ENCODE results near the gene SSNA1.
A peak's percentile ranks its signal among the peaks of the same experiment; 100 is the strongest.

SSNA1 gene

GRCh38 chr9:137152844-137153405 is 35.6 kb upstream of the SSNA1 start:
- DNase-seq: no peak

DNA sequence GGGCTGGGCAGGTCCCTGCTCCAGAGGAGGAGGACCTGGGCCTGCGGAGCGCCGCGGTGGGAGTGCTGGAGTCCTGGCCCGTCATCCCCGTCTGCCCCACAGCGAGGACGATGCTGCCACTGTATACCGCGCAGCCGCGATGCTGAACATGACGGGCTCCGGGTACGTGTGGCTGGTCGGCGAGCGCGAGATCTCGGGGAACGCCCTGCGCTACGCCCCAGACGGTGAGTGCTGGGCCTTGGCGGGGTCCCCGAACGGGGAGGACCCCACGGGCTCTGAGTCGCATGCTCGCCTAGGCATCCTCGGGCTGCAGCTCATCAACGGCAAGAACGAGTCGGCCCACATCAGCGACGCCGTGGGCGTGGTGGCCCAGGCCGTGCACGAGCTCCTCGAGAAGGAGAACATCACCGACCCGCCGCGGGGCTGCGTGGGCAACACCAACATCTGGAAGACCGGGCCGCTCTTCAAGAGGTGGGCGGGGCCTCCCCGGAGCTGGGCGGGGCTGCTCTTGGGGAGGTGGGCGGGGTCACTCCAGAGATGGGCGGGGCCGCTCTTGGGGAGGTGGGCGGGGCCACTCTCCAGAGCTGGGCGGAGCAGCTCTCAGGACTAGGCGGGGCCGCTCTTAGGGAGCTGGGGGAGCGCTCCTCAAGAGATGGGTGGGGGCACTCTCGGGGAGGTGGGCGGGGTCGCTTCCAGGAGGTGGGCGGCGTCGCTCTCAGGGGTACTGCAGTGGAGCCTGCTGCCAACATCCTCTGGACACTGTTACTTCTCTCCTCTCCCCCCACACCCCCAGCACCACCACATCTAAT is 31.7 kb upstream of the SSNA1 start:
- peak; percentile 16 for DNase-seq

DNA sequence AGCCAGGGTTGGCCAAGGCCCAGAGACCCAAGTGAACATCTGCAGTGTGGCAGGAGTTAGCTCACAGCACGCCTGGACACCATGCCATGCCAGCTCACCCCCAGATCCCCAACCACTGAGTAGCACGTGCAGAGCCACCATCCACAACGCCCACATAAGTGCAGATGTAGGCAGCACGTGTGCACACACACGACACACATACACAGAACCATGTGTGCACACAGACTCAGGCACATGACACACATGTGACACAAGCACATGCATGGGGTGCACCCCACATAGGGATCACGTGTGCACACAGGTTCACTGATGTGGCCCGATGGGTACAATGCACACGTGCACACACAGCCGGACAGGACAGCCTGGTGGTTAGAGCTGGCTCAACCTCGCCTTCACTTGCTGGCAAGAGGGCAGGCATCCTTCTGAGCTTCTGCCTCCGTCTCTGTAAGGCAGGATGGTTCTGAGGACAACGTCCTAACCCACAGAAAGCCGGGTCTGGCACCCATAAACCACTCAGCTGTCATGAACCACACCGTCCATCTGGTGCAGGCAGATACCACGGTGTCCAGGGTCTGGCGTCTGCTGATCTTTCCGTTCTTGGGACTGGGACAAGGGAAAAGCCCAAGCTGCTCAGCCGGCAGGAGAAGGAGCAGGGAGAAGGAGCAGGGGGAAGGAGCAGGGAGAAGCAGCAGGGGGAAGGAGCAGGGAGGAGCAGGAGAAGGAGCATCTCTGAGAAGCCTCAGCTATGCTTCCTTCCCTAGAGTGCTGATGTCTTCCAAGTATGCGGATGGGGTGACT is 30.7 kb upstream of the SSNA1 start:
- DNase-seq: no peak

GRCh38 chr9:137158625-137159024 is 29.9 kb upstream of the SSNA1 start:
- no peak for DNase-seq

GRCh38 chr9:137159105-137160053 is 29.1 kb upstream of the SSNA1 start:
- DNase-seq: no peak

GRCh38 chr9:137160054-137160425 is 28.4 kb upstream of the SSNA1 start:
- no peak for DNase-seq

- no peak for DNase-seq
These were observed 27.5 kb upstream of the SSNA1 start for GRCh38 chr9:137160716-137161557.

DNA sequence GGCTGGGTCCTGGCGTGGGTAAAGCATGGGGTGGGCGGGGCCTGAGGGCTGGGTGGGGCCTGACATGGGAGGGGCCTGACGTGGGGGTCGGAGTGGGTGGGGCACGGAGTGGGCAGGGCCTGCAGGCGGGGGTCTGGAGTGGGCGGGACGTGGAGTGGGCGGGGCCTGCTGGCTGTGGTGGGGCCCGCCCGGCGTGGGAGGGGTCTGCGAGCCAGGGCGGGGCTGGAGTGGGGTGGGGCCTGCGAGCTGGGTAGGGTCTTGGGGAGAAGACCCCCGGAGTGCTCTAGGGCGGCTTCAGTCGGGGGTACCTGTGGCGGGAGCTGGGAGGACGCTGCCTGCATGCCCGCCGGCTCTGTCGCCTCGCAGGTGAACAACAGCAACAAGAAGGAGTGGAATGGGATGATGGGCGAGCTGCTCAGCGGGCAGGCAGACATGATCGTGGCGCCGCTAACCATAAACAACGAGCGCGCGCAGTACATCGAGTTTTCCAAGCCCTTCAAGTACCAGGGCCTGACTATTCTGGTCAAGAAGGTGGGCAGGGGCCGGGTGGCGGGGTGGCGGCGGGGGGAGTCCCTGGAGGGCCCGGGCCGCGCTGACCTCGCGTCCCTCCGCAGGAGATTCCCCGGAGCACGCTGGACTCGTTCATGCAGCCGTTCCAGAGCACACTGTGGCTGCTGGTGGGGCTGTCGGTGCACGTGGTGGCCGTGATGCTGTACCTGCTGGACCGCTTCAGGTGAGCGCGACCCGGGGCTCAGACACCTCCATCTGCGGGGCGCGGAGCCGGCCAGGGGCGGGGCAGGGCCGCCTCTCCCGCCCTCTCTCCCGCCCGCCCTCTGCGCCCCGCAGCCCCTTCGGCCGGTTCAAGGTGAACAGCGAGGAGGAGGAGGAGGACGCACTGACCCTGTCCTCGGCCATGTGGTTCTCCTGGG is 26.7 kb upstream of the SSNA1 start:
- DNase-seq: no peak

DNA sequence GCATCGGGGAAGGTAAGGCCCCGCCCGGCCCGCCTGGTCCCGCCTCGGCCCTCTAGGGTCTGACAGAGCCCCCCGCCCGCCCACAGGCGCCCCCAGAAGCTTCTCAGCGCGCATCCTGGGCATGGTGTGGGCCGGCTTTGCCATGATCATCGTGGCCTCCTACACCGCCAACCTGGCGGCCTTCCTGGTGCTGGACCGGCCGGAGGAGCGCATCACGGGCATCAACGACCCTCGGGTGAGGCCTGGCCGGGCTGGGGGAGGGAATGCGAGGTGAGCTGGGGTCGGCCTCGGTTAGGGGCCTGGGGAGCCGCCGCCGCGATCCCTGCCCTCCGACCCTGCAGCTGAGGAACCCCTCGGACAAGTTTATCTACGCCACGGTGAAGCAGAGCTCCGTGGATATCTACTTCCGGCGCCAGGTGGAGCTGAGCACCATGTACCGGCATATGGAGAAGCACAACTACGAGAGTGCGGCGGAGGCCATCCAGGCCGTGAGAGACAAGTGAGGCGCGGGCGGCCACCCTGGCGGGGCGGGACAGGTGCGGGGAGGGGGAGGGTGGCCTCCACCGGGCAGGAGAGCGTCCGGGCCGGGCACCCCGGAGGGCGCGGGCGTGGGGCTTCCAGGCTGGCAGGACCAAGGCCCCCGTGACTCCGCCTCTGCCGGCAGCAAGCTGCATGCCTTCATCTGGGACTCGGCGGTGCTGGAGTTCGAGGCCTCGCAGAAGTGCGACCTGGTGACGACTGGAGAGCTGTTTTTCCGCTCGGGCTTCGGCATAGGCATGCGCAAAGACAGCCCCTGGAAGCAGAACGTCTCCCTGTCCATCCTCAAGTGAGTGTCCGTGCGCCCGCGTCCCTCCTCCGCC is 25.7 kb upstream of the SSNA1 start:
- no peak for DNase-seq

GRCh38 chr9:137163365-137163715 is 25.1 kb upstream of the SSNA1 start:
- DNase-seq: no peak

GRCh38 chr9:137163805-137164204 is 24.7 kb upstream of the SSNA1 start:
- no peak for DNase-seq

GRCh38 chr9:137164370-137165249 is 23.9 kb upstream of the SSNA1 start:
- DNase-seq: no peak

DNA sequence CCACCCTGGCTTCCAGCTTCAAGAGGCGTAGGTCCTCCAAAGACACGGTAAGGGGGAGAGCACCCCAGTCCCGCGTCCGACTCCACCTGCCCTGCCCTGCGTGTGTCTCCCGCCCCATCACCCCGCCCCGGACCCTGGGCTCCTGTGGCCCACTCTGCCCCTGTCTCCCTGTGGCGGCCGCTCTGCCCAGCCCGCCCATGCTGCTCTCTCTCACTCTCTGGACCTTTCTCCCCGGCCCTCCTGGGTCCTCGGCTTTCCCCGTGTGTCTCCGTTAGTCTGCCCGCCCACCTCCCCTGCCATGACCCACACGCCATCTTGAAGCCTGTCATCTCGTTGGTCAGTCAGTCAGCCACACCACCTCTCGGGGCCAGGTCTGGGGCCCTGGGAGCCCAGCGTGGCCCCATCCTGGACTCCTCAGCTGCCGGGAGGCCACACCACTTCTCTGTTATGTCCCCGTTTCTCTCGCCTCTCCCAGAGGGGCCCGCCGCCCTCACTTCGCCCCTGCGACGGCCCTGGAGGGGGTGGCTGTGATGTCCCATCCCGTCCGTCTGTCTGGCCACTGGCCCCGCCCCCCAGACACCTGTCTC is 23.1 kb upstream of the SSNA1 start:
- no peak for DNase-seq

DNA sequence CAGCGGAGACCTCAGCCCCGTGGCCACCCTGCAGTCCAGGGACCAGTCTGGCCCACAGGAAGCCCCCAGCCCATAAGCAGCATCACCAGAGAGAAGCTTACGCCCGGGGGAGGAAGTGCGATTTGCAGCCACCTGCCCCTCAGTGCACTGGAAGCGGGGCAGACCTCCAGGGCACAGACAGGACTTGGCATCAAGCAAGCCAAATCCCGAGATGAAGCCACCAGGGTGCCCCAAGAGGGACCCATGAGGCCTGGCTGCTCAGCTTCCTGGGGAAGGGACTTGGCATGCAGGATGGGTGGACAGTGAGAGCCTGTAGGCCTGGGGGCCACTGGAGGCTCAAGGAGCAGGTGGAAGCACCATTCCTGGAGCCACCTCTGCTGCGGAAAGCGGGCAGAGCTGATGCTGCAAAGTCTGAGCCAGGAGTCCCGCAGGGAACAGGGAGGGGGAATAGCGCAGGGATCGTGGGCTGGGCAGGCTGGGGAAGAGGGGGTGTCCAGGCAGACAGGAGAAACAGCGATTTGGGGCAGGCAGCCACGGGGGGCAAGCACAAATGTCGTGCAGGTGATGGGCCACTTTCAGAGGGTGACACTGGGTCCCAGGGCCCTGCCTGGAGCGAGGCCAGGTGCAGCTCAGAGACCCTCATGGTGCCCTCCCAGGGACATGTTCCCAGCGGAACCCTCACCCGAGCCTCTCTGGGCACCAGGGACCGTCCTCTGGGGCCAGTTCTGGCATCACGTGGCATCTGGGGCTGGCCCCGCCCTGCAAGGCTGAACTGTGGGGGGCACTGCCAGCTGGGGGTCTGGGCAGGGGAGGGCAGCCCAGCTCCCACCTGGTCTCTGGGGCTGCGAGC is 21.9 kb upstream of the SSNA1 start:
- DNase-seq: no peak

- DNase-seq: no peak
These were observed 21.2 kb upstream of the SSNA1 start for GRCh38 chr9:137167277-137167746.

DNA sequence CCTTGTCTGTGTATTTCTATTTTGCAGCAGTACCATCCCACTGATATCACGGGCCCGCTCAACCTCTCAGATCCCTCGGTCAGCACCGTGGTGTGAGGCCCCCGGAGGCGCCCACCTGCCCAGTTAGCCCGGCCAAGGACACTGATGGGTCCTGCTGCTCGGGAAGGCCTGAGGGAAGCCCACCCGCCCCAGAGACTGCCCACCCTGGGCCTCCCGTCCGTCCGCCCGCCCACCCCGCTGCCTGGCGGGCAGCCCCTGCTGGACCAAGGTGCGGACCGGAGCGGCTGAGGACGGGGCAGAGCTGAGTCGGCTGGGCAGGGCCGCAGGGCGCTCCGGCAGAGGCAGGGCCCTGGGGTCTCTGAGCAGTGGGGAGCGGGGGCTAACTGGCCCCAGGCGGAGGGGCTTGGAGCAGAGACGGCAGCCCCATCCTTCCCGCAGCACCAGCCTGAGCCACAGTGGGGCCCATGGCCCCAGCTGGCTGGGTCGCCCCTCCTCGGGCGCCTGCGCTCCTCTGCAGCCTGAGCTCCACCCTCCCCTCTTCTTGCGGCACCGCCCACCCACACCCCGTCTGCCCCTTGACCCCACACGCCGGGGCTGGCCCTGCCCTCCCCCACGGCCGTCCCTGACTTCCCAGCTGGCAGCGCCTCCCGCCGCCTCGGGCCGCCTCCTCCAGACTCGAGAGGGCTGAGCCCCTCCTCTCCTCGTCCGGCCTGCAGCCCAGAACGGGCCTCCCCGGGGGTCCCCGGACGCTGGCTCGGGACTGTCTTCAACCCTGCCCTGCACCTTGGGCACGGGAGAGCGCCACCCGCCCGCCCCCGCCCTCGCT is 20.5 kb upstream of the SSNA1 start:
- DNase-seq: no peak

Data from fibroblast of skin of abdomen (primary cell).